Endodermal cell (in vitro differentiated cells): ENCODE results near the gene CPN1. TPM values are rescaled to one million over a fixed set of nuclear protein-coding genes. Genes with fewer than 3 reads are reported as not detected.
"Not testable (repeated sequence)": the region's sequence is repeated elsewhere in the genome, so short reads cannot be mapped to it uniquely, and the experiment has no call there.

Experiments used
- DNase-seq: peaks from one replicate; pipeline ENCODE4 v3.0.0-alpha.2; 2017
- H3K27ac ChIP-seq: 2 replicates; pipeline ENCODE4 v1.5.1; 2013; ENCODE audit warnings: mild to moderate bottlenecking, low read depth, low read length, moderate library complexity
- H3K27me3 ChIP-seq: 2 replicates; pipeline ENCODE4 v1.6.1; 2013; ENCODE audit warnings: mild to moderate bottlenecking, low read length, moderate library complexity; ENCODE audit not compliant: insufficient read depth, control insufficient read depth, poor library complexity, severe bottlenecking
- H3K36me3 ChIP-seq: 2 replicates; pipeline ENCODE4 v1.7.0; 2013; ENCODE audit warnings: mild to moderate bottlenecking, low read length, moderate library complexity; ENCODE audit not compliant: control insufficient read depth, insufficient read depth
- H3K4me1 ChIP-seq: one replicate; pipeline ENCODE4 v1.7.0; 2013; ENCODE audit warnings: low read length; ENCODE audit not compliant: control insufficient read depth, insufficient read depth
- H3K4me3 ChIP-seq: 2 replicates; pipeline ENCODE4 v1.5.1; 2013; ENCODE audit warnings: mild to moderate bottlenecking, low read length, moderate library complexity
- H3K9ac ChIP-seq: 2 replicates; pipeline ENCODE4 v1.6.1; 2013; ENCODE audit warnings: mild to moderate bottlenecking, low read length, moderate library complexity; ENCODE audit not compliant: poor library complexity, severe bottlenecking; ENCODE audit errors: extremely low read depth
- H3K9me3 ChIP-seq: 2 replicates; pipeline ENCODE4 v1.6.1; 2013; ENCODE audit warnings: mild to moderate bottlenecking, low read length, moderate library complexity; ENCODE audit not compliant: control insufficient read depth
- H3K27ac Mint-ChIP-seq: 2 replicates; pipeline ENCODE4 v1.8.0; 2020; ENCODE audit warnings: mixed read lengths
- H3K27me3 Mint-ChIP-seq: 2 replicates; pipeline ENCODE4 v1.8.0; 2021; ENCODE audit warnings: mild to moderate bottlenecking, mixed read lengths; ENCODE audit not compliant: insufficient read depth
- H3K36me3 Mint-ChIP-seq: 2 replicates; pipeline ENCODE4 v1.8.0; 2020; ENCODE audit warnings: low read depth, mixed read lengths
- H3K4me1 Mint-ChIP-seq: 2 replicates; pipeline ENCODE4 v1.8.0; 2020; ENCODE audit warnings: mixed read lengths
- H3K4me3 Mint-ChIP-seq: 2 replicates; pipeline ENCODE4 v1.8.0; 2020; ENCODE audit warnings: mild to moderate bottlenecking, moderate library complexity, mixed read lengths
- H3K9me3 Mint-ChIP-seq: 2 replicates; pipeline ENCODE4 v1.8.0; 2020; ENCODE audit warnings: mild to moderate bottlenecking, mixed read lengths
- CTCF ChIP-seq: fragments of 200-600 bp; sonication (generic); conservative IDR thresholded peaks from 2 replicates; pipeline ENCODE4 v1.5.0; 2021; ENCODE audit warnings: antibody characterized with exemption, mild to moderate bottlenecking
- WGBS, 2 experiments: methylation state at CpG; one replicate each; pipeline versions ENCODE4 v1.1.5 to v1.1.7; 2013; ENCODE audit warnings: missing lambda C conversion rate in 2 of 2, mixed read lengths in 1 of 2; ENCODE audit not compliant: insufficient coverage in 1 of 2, insufficient read length in 1 of 2; 5-methylcytosine and 5-hydroxymethylcytosine counted together
- total RNA-seq, 2 donors: library from RNA; stranded (reverse); fragmentation: NEBNext Ultra II Directional in 1 of 2; extraction: Animal tissue kit (Norgen Biotek cat#: 25700) in 1 of 2; gene quantifications; 2 replicates in 1 of 2; 3 replicates in 1 of 2; pipeline ENCODE4 v1.2.1, GENCODE V29; 2021

The CPN1 gene
- total RNA-seq, 2 donors from 2014 or later = 0.71 to 1.3 TPM

GRCh38 chr10:100019787-100020141 lies 61.9 kb downstream of the CPN1 start:
- H3K4me1 Mint-ChIP-seq = peaks cover 29% of the 10 kb centered on the region
- 42 to 48% methylated on average over 2 to 3 of the region's 3 CpGs for WGBS, 2 experiments
- H3K27ac Mint-ChIP-seq = peak overlapping the region; percentile 15
- peak; percentile 73 for TF ChIP-seq CTCF
- DNase-seq = peak; percentile 78
- Histone ChIP-seq H3K9me3 (no peaks in the 10 kb centered on the region), H3K9ac (no peak overlapping the region), H3K36me3 (no peaks in the 10 kb centered on the region), H3K27me3 (no peaks in the 10 kb centered on the region), H3K4me1 (peaks cover 9% of the 10 kb centered on the region), H3K27ac (peak overlapping the region; percentile 17), H3K4me3 (no peak overlapping the region)
- H3K9me3 Mint-ChIP-seq = no peaks in the 10 kb centered on the region
- no peaks in the 10 kb centered on the region for H3K36me3 Mint-ChIP-seq
- H3K27me3 Mint-ChIP-seq = no peaks in the 10 kb centered on the region
- H3K4me3 Mint-ChIP-seq = no peak overlapping the region

DNA sequence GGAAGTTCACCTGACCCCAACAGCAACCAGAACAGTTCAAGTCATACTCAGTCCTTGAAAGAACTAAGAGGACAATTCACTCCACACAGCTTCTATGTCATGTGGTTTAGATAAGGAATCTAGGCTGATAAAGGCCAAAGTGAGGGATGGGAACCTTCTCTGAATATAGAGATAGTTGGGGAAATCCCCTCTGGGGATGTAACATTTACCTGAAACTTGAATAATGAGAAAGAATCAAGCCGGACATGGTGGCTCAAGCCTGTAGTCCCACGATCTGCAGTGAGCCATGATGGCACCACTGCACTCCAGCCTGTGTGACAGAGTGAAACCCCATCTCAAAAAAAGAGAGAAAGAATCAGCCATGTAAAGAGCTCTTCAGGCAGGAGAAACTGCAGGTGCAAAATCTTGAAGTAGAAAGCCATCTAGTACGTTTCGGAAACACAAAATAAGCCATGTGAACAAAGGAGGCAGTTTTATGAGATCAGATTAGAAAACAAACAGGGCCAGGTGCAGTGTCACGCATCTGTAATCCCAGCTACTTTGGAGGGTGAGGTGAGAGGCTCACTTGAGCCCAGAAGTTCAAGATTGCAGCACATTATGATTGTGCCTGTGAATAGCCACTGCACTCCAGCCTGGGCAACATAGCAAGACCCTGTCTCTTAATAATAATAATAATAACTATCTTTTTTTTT lies 67.5 kb downstream of the CPN1 start:
- H3K4me1 Mint-ChIP-seq = peaks cover 28% of the 10 kb centered on the region

DNA sequence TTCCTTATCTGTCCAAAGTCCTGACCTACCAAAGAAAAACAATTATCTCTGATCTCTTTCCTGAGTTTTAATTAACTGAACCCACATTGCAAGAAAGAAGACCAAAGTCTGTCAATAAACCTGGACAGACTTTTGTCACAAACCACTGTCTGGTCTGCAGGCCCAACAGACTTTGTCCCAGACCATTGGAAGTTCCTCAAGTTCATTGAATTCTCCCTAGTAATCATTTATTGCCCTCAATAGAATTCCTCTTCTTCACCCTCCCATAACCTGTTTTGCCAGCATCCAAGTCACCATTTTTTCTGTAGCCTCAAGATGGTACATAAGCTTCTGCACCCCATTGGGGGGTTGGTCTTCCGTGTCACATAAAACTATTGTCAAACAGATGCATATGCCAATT lies 68.0 kb downstream of the CPN1 start:
- no peak overlapping the region for H3K27ac Mint-ChIP-seq
- peaks cover 1% of the 10 kb centered on the region for H3K9me3 Mint-ChIP-seq
- Histone ChIP-seq H3K9ac (no peak overlapping the region), H3K27ac (no peak overlapping the region), H3K36me3 (no peaks in the 10 kb centered on the region), H3K4me1 (peaks cover 2% of the 10 kb centered on the region), H3K9me3 (no peaks in the 10 kb centered on the region), H3K27me3 (no peaks in the 10 kb centered on the region), H3K4me3 (no peak overlapping the region)
- TF ChIP-seq CTCF = no peak
- H3K4me1 Mint-ChIP-seq = peaks cover 29% of the 10 kb centered on the region
- no peak for DNase-seq
- no peaks in the 10 kb centered on the region for H3K36me3 Mint-ChIP-seq
- H3K4me3 Mint-ChIP-seq = no peak overlapping the region
- H3K27me3 Mint-ChIP-seq = peaks cover 8% of the 10 kb centered on the region
- 88 to 89% methylated on average over 1 of the region's 1 CpG for WGBS, 2 experiments

More for the DNA sequence above, 67.5 kb downstream of the CPN1 start:
- Mint-ChIP-seq H3K9me3 (peaks cover 1% of the 10 kb centered on the region), H3K27me3 (peaks cover 8% of the 10 kb centered on the region), H3K36me3 (no peaks in the 10 kb centered on the region), H3K27ac (peak overlapping the region; percentile 19), H3K4me3 (no peak overlapping the region)
- Histone ChIP-seq H3K4me1 (peaks cover 5% of the 10 kb centered on the region), H3K9ac (no peak overlapping the region), H3K27me3 (no peaks in the 10 kb centered on the region), H3K36me3 (no peaks in the 10 kb centered on the region), H3K9me3 (no peaks in the 10 kb centered on the region), H3K4me3 (no peak overlapping the region), H3K27ac (no peak overlapping the region)
- 93 to 94% methylated on average over 5 of the region's 5 CpGs for WGBS, 2 experiments
- no peak for TF ChIP-seq CTCF
- no peak for DNase-seq

GRCh38 chr10:100011906-100012305 lies 69.8 kb downstream of the CPN1 start:
- not testable (repeated sequence) for H3K36me3 ChIP-seq, H3K27ac ChIP-seq, H3K9me3 Mint-ChIP-seq, H3K4me3 ChIP-seq, H3K27me3 Mint-ChIP-seq, DNase-seq, H3K9me3 ChIP-seq, H3K27ac Mint-ChIP-seq, H3K4me3 Mint-ChIP-seq, H3K9ac ChIP-seq, H3K36me3 Mint-ChIP-seq, H3K4me1 ChIP-seq, H3K27me3 ChIP-seq
- 86 to 95% methylated on average over 19 to 20 of the region's 20 CpGs for WGBS, 2 experiments
- peaks cover 40% of the 10 kb centered on the region for H3K4me1 Mint-ChIP-seq
